Stimulated activated CD4-positive, alpha-beta T cell treated with anti-CD3 and anti-CD28 coated beads, Interleukin-4, amount 100 ng/mL, for 24 hours (primary cell): Measurements from ENCODE around the gene BSG.
"Not testable (repeated sequence)": the region's sequence is repeated elsewhere in the genome, so short reads cannot be mapped to it uniquely, and the experiment has no call there.

Experiments
- DNase-seq: peaks from one replicate; pipeline ENCODE4 v3.0.0-alpha.2; 2020

BSG gene

GRCh38 chr19:588741-589692 lies 16.6 kb downstream of the BSG start:
- no peak for DNase-seq

GRCh38 chr19:589693-590395 lies 17.4 kb downstream of the BSG start, which contains the start of gene HCN2:
Gene HCN2, plus strand, starts transcription at chr19:589881. Its CDS starts 65 bp downstream, at chr19:589946.
- DNase-seq = no peak

GRCh38 chr19:590396-590745 lies 18.0 kb downstream of the BSG start:
- no peak for DNase-seq

GRCh38 chr19:590750-591098 lies 18.3 kb downstream of the BSG start:
- DNase-seq = no peak

GRCh38 chr19:591099-591958 lies 18.9 kb downstream of the BSG start:
- DNase-seq = no peak

- no peak for DNase-seq
These were observed 19.7 kb downstream of the BSG start for GRCh38 chr19:592101-592500.

- DNase-seq = no peak
These were observed 20.7 kb downstream of the BSG start for GRCh38 chr19:593055-593454.

- DNase-seq = no peak
These were observed 21.1 kb downstream of the BSG start for GRCh38 chr19:593505-593904.

- no peak for DNase-seq
These were observed 22.0 kb downstream of the BSG start for GRCh38 chr19:594265-594870.

GRCh38 chr19:595326-596262 lies 23.2 kb downstream of the BSG start:
- no peak for DNase-seq

GRCh38 chr19:596263-596655 lies 23.9 kb downstream of the BSG start:
- no peak for DNase-seq

- no peak for DNase-seq
These were observed 25.3 kb downstream of the BSG start for GRCh38 chr19:597406-598315.

GRCh38 chr19:601310-601709 lies 28.9 kb downstream of the BSG start:
- DNase-seq = no peak

GRCh38 chr19:601790-602189 lies 29.4 kb downstream of the BSG start:
- DNase-seq = no peak

- no peak for DNase-seq
These were observed 30.2 kb downstream of the BSG start for GRCh38 chr19:602391-603301.

GRCh38 chr19:603302-603639 lies 30.9 kb downstream of the BSG start:
- not testable (repeated sequence) for DNase-seq

GRCh38 chr19:603779-604178 lies 31.4 kb downstream of the BSG start:
- DNase-seq = not testable (repeated sequence)

GRCh38 chr19:604355-604754 lies 32.0 kb downstream of the BSG start:
- DNase-seq = peak; percentile 23
